ENCODE results near the gene CLN6.

- no peak for TF ChIP-seq GATA2 (IDR thresholded peaks at IDR 0.05; ENCODE audit: low read depth, low read length)
- no peak for TF ChIP-seq GATA3 (IDR thresholded peaks at IDR 0.05; ENCODE audit: low read depth, low read length)
These were observed 32.5 kb upstream of the CLN6 start for GRCh38 chr15:68261980-68262379.
